Nephron progenitor cell (in vitro differentiated cells): ENCODE measurements around the gene PHLDA2.
A peak's percentile ranks its signal among the peaks of the same experiment; 100 is the strongest.

ENCODE experiments used
- DNase-seq: peaks from one replicate; pipeline ENCODE4 v3.0.0; 2021
- H3K27ac Mint-ChIP-seq: 2 replicates; pipeline ENCODE4 v1.8.0; 2021; ENCODE audit warnings: mild to moderate bottlenecking, moderate library complexity, mixed read lengths
- H3K27me3 Mint-ChIP-seq: 2 replicates; pipeline ENCODE4 v1.8.0; 2021; ENCODE audit warnings: mild to moderate bottlenecking, low read depth, mixed read lengths; ENCODE audit not compliant: poor library complexity
- H3K36me3 Mint-ChIP-seq: 2 replicates; pipeline ENCODE4 v1.8.0; 2021; ENCODE audit warnings: low read depth, mixed read lengths
- H3K4me1 Mint-ChIP-seq: 2 replicates; pipeline ENCODE4 v1.8.0; 2021; ENCODE audit warnings: mixed read lengths
- H3K4me3 Mint-ChIP-seq: 2 replicates; pipeline ENCODE4 v1.8.0; 2021; ENCODE audit warnings: mild to moderate bottlenecking, moderate library complexity, mixed read lengths
- H3K9me3 Mint-ChIP-seq: 2 replicates; pipeline ENCODE4 v1.8.0; 2021; ENCODE audit warnings: mild to moderate bottlenecking, moderate library complexity, mixed read lengths
- CTCF ChIP-seq: fragments of 200-600 bp; sonication (generic); IDR thresholded peaks from 2 replicates; pipeline ENCODE4 v1.5.0; 2021; ENCODE audit warnings: antibody characterized with exemption

PHLDA2 gene

DNA sequence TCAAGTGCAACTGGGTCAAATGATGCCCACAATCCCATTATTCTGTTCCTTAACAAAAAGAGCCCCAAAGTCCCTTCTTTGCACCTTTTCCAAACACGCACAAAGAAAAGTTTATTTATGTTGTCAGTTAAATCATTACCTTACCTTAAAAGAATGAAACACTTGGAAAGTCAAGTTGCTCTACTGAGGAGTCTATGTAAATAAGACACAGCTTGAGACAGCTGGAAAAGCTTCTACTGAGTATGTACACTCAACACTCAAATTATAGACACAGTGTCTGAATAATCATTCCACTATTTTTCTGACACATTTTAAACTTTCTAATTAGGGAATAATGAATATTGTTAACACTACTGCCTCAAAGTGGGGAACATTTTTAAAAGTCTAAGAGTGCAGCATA lies 21.6 kb upstream of the PHLDA2 start:
- TF ChIP-seq CTCF = no peak
- H3K9me3 Mint-ChIP-seq = no peaks in the 10 kb centered on the region
- H3K4me3 Mint-ChIP-seq = no peak overlapping the region
- peaks cover 84% of the 10 kb centered on the region for H3K36me3 Mint-ChIP-seq
- peaks cover 27% of the 10 kb centered on the region for H3K4me1 Mint-ChIP-seq
- no peak for DNase-seq
- no peaks in the 10 kb centered on the region for H3K27me3 Mint-ChIP-seq
- H3K27ac Mint-ChIP-seq = no peak overlapping the region

- Mint-ChIP-seq H3K36me3 (peaks cover 84% of the 10 kb centered on the region), H3K4me3 (no peak overlapping the region), H3K9me3 (no peaks in the 10 kb centered on the region), H3K27ac (peak overlapping the region; percentile 70), H3K27me3 (no peaks in the 10 kb centered on the region), H3K4me1 (peaks cover 36% of the 10 kb centered on the region)
- no peak for TF ChIP-seq CTCF
- DNase-seq = no peak
These were observed 20.7 kb upstream of the PHLDA2 start for GRCh38 chr11:2949920-2950319.

DNA sequence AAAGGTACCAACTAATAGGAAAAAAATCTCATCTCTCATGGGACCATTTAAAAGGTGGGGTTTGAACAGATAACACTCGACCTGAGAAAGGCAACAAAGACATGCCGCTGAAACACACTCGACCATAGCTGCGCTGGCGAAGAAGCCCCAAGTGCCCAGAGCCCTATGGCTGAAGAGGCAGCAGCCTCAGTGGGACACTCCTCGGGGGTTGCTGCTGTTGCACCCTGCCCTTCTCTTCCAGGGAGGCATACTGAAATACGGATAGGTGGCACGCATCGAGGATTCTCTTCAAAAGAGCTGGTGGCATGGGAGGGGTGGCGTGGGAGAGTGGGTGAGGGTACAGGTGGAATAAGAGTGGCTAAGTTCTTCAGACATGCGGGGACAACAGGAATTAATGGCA lies 18.5 kb upstream of the PHLDA2 start:
- H3K36me3 Mint-ChIP-seq = peaks cover 67% of the 10 kb centered on the region
- H3K4me3 Mint-ChIP-seq = no peak overlapping the region
- TF ChIP-seq CTCF = no peak
- no peak for DNase-seq
- no peaks in the 10 kb centered on the region for H3K9me3 Mint-ChIP-seq
- no peaks in the 10 kb centered on the region for H3K27me3 Mint-ChIP-seq
- peaks cover 38% of the 10 kb centered on the region for H3K4me1 Mint-ChIP-seq
- no peak overlapping the region for H3K27ac Mint-ChIP-seq

GRCh38 chr11:2945757-2946287 lies 16.6 kb upstream of the PHLDA2 start:
- H3K27me3 Mint-ChIP-seq = no peaks in the 10 kb centered on the region
- peak overlapping the region; percentile 28 for H3K4me3 Mint-ChIP-seq
- peaks cover 50% of the 10 kb centered on the region for H3K36me3 Mint-ChIP-seq
- H3K9me3 Mint-ChIP-seq = no peaks in the 10 kb centered on the region
- TF ChIP-seq CTCF = no peak
- no peak overlapping the region for H3K27ac Mint-ChIP-seq
- peaks cover 38% of the 10 kb centered on the region for H3K4me1 Mint-ChIP-seq
- no peak for DNase-seq

DNA sequence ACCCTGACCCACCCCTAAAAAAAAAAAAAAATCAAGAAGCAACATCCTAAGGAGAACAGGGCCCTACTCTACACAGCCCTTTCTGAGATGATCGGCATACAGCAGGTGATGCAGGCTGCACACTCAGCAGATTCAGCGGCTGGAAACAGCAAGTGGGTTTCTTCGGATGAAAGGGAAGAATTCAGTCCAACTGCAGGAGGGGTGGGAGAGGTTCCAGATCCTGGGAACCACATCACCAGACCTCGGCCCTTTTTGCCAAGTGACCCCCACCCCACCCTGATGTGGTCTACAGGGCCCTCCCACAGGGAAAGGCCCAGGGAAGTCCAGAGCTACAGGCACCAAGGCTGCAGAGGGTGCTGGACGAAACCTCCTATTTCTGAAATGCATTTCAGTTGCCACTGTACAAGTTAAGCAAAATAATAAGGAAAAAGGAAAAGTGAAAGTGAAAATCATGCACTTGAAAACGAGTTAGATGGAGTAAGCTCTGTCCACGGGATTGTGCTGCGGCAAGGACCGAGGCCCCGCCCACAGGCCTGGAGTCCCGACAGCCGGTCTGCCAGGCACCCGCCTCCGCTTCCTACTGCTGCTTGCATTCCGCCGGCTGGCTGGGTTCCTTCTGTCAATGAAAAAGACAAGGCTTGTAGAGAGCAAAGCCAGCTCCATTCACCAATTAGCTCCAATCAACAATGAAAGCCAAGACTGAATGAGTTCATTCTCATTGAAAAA lies 16.0 kb upstream of the PHLDA2 start:
- Mint-ChIP-seq H3K27ac (no peak overlapping the region), H3K4me1 (peaks cover 35% of the 10 kb centered on the region), H3K36me3 (peaks cover 45% of the 10 kb centered on the region), H3K27me3 (no peaks in the 10 kb centered on the region), H3K4me3 (no peak overlapping the region), H3K9me3 (no peaks in the 10 kb centered on the region)
- DNase-seq = peak; percentile 66
- TF ChIP-seq CTCF = no peak

DNA sequence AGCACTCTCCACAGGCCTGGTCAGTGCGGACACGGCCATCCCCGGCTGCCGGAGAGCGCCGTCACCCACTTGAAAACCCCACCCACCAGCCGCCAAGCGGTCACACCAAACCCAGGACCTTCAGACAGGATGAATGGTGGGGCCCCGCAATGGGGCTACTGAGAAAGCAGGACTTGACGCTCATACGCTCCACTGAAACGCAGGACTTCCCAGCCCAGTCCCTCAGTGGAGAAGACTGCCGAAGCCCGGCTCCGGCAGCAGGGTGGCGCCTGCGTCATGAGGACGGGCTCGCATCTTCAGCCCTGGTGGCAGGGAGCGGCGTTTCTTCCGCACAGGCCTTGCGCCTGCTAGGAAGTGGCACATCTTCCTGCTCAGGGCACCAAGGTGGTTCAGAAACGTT lies 15.3 kb upstream of the PHLDA2 start:
- TF ChIP-seq CTCF = no peak
- DNase-seq = no peak
- H3K4me3 Mint-ChIP-seq = no peak overlapping the region
- no peak overlapping the region for H3K27ac Mint-ChIP-seq
- H3K27me3 Mint-ChIP-seq = no peaks in the 10 kb centered on the region
- peaks cover 43% of the 10 kb centered on the region for H3K36me3 Mint-ChIP-seq
- peaks cover 33% of the 10 kb centered on the region for H3K4me1 Mint-ChIP-seq
- peaks cover 4% of the 10 kb centered on the region for H3K9me3 Mint-ChIP-seq
